Loucy (cell line): ENCODE results near the gene CLDN3.

Experiments
- EZH2phosphoT487 ChIP-seq: fragments of 200-600 bp; IDR thresholded peaks from 2 replicates; pipeline ENCODE4 v1.6.1; 2018; ENCODE audit warnings: antibody characterized with exemption, mild to moderate bottlenecking, moderate library complexity, borderline replicate concordance
- TF ChIP-seq, protein P1 (sequence below): fragments of 200-600 bp; sonication (generic); conservative IDR thresholded peaks from 2 replicates; pipeline ENCODE4 v1.5.1; 2014; ENCODE audit warnings: mild to moderate bottlenecking, antibody characterized with exemption, low read length

DNA sequence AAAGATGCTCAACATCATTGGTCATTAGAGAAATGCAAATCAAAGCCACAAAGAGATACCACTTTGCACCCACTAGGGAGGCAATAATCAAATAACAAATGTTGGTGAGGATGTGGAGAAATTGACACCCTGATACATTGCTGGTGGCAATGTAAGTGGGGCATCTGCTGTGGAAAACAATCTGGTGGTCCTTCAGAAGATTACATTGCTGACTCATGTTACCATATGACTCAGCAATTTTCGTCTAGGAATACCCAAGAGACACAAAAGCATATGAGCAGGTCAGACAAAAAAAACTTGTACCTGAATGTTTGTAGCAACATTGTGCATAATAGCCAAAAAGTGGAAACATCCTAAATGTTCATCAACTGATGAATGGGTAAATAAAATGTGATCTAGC lies 4.9 kb upstream of the CLDN3 start:
- TF ChIP-seq, protein P1, sequence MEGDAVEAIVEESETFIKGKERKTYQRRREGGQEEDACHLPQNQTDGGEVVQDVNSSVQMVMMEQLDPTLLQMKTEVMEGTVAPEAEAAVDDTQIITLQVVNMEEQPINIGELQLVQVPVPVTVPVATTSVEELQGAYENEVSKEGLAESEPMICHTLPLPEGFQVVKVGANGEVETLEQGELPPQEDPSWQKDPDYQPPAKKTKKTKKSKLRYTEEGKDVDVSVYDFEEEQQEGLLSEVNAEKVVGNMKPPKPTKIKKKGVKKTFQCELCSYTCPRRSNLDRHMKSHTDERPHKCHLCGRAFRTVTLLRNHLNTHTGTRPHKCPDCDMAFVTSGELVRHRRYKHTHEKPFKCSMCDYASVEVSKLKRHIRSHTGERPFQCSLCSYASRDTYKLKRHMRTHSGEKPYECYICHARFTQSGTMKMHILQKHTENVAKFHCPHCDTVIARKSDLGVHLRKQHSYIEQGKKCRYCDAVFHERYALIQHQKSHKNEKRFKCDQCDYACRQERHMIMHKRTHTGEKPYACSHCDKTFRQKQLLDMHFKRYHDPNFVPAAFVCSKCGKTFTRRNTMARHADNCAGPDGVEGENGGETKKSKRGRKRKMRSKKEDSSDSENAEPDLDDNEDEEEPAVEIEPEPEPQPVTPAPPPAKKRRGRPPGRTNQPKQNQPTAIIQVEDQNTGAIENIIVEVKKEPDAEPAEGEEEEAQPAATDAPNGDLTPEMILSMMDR = no peak
- no peak for TF ChIP-seq EZH2phosphoT487
